Smooth muscle cell (in vitro differentiated cells): ENCODE measurements around the gene PPP1R2. TPM values are rescaled to one million over a fixed set of nuclear protein-coding genes. Genes with fewer than 3 reads are reported as not detected.

Experiments
- polyA plus RNA-seq: library from polyadenylated mRNA; unstranded; fragments of >200 nt; fragmentation: Nextera tagmentation; extraction: Ambion mirVana; gene quantifications from 2 replicates; pipeline ENCODE4 v1.2.1, GENCODE V29; 2016
- small RNA-seq: library from RNA; depleted of rRNA; stranded (forward); fragments of <200 nt; gene quantifications from one replicate; pipeline ENCODE3, GENCODE V24; 2014
- total RNA-seq: library from RNA; depleted of rRNA; stranded (reverse); fragments of >200 nt; gene quantifications from 2 replicates; pipeline ENCODE4 v1.2.3, GENCODE V29; 2014

PPP1R2 gene
- total and polyA plus RNA-seq, 2 experiments from 2014 or later, result 33.4 to 47.5 TPM

Small RNAs within 50 kb of the gene (small RNA-seq; reads per million reads assigned to genes)
- gene RN7SL73P (not detected), gene RNU6ATAC24P (not detected)

Other genes with a start within 250 kb of the PPP1R2 start
- gene ACAP2, start 100.3 kb downstream of the PPP1R2 start, total RNA-seq, result 41.8 and 58.9 TPM in 2 replicates
- gene ACAP2, start 100.3 kb downstream of the PPP1R2 start, polyA plus RNA-seq, result 19.8 and 24.7 TPM in 2 replicates
- gene APOD, start 40.6 kb upstream of the PPP1R2 start, total RNA-seq, result 2.2 TPM in 1 of 2 replicates, not detected in the other
- gene APOD, start 40.6 kb upstream of the PPP1R2 start, polyA plus RNA-seq, result 0.39 TPM in 1 of 2 replicates, not detected in the other
- gene MUC20, start 177.7 kb upstream of the PPP1R2 start, total RNA-seq, result 2.2 and 5.9 TPM in 2 replicates
- gene MUC20, start 177.7 kb upstream of the PPP1R2 start, polyA plus RNA-seq, result 2.5 and 6.7 TPM in 2 replicates